Measurements from ENCODE around the gene FAT3. TPM values are rescaled to one million over a fixed set of nuclear protein-coding genes. Genes with fewer than 3 reads are reported as not detected.

The FAT3 gene
- total RNA-seq, 1 donor from 2014 or later: 39.2 TPM

DNA sequence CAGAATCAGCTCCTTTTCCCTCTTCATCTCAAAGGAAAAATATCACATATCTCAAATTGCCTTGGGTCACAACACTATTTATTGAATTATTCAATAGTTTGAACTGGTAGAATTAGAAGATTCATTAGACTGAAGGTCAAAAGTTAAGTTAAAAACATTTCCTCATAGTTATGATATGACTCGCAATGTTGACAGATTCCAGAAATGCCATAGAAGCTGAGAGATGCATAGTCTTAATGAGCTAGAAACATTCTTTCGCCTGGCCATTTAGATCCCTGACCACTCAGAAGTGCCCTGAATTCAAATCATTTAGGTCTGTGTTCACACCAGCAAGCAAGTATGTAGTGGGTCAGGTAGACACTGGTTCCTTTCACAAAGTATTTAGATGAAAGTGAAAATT is 44.4 kb downstream of the FAT3 start:
- Mint-ChIP-seq H3K36me3 (ENCODE audit: low read depth) (no peaks in the 10 kb centered on the region), H3K27me3 (ENCODE audit: low read depth) (no peaks in the 10 kb centered on the region), H3K9me3 (no peaks in the 10 kb centered on the region), H3K4me1 (peaks cover 3% of the 10 kb centered on the region), H3K4me3 (no peak overlapping the region), H3K27ac (ENCODE audit: unreplicated experiment) (no peak overlapping the region)
- TF ChIP-seq, protein P1, sequence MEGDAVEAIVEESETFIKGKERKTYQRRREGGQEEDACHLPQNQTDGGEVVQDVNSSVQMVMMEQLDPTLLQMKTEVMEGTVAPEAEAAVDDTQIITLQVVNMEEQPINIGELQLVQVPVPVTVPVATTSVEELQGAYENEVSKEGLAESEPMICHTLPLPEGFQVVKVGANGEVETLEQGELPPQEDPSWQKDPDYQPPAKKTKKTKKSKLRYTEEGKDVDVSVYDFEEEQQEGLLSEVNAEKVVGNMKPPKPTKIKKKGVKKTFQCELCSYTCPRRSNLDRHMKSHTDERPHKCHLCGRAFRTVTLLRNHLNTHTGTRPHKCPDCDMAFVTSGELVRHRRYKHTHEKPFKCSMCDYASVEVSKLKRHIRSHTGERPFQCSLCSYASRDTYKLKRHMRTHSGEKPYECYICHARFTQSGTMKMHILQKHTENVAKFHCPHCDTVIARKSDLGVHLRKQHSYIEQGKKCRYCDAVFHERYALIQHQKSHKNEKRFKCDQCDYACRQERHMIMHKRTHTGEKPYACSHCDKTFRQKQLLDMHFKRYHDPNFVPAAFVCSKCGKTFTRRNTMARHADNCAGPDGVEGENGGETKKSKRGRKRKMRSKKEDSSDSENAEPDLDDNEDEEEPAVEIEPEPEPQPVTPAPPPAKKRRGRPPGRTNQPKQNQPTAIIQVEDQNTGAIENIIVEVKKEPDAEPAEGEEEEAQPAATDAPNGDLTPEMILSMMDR (conservative IDR thresholded peaks at IDR 0.05): no peak
- DNase-seq (ENCODE audit: low read depth, low spot score): no peak

DNA sequence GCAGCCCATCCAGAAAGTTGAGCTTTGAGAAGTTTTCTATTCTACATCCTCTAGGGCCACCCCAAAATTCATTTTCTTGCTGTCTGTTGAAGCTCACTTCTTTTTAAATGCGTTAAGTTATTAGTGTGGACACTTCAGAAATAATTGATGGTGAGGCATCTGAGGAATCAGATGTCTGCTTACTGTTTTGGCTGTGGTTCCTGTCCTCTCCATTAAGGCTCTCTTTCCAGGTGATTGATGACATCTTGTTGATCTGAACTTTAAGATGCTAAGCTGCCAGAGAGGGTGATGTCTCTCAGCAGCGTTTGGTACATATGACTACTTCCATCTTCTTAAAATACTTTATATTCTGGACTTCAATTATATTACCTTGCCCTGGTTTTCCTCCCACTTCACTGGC is 45.2 kb downstream of the FAT3 start:
- Mint-ChIP-seq H3K27ac (ENCODE audit: unreplicated experiment) (no peak overlapping the region), H3K27me3 (ENCODE audit: low read depth) (no peaks in the 10 kb centered on the region), H3K4me3 (no peak overlapping the region), H3K36me3 (ENCODE audit: low read depth) (no peaks in the 10 kb centered on the region), H3K4me1 (peaks cover 3% of the 10 kb centered on the region), H3K9me3 (no peaks in the 10 kb centered on the region)
- no peak for DNase-seq (ENCODE audit: low read depth, low spot score)
- TF ChIP-seq, protein P1 (conservative IDR thresholded peaks at IDR 0.05): no peak

DNA sequence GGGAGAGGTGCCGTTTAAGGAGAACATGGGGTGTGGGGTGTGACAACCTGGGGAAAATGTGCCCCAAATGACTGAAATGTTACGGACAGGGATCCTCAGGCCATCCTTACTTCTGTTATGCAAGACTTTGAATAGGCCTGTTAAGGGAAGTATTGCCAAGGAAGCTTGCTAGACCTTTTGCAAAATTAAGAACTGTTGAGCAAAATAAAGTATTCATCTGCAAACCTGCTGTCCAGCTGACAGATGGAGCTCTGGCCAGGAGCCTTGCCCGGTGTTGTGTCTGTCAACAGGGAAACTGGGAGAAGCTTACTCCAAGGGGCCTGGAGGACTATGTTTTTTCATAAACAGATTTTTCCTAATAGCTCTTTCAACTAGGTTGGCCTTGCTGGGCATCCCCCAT is 48.0 kb downstream of the FAT3 start:
- Mint-ChIP-seq H3K4me1 (no peaks in the 10 kb centered on the region), H3K27ac (ENCODE audit: unreplicated experiment) (no peak overlapping the region), H3K36me3 (ENCODE audit: low read depth) (no peaks in the 10 kb centered on the region), H3K4me3 (no peak overlapping the region), H3K9me3 (no peaks in the 10 kb centered on the region), H3K27me3 (ENCODE audit: low read depth) (no peaks in the 10 kb centered on the region)
- DNase-seq (ENCODE audit: low read depth, low spot score): no peak
- TF ChIP-seq, protein P1 (conservative IDR thresholded peaks at IDR 0.05): no peak
